Kidney epithelial cell (primary cell): ENCODE data around the gene LITAFD. TPM values are rescaled to one million over a fixed set of nuclear protein-coding genes. Genes with fewer than 3 reads are reported as not detected.

Source experiments
- DNase-seq: peaks from one replicate; pipeline ENCODE4 v3.0.0-alpha.2; 2010; ENCODE audit warnings: low read depth
- H3K27me3 ChIP-seq: 2 replicates; pipeline ENCODE4 v1.6.0; 2011; ENCODE audit warnings: low read length; ENCODE audit not compliant: control insufficient read depth, insufficient read depth
- H3K36me3 ChIP-seq: 2 replicates; pipeline ENCODE4 v1.5.1; 2011; ENCODE audit warnings: low read length; ENCODE audit not compliant: control insufficient read depth, insufficient read depth
- H3K4me3 ChIP-seq: 2 replicates; pipeline ENCODE4 v1.5.1; 2011; ENCODE audit warnings: low read depth, mild to moderate bottlenecking, control low read depth, low read length
- total RNA-seq: library from RNA; depleted of rRNA; stranded (reverse); fragments of >200 nt; gene quantifications from 2 replicates; pipeline ENCODE4 v1.2.3, GENCODE V29; 2015
- TF ChIP-seq, protein P1 (sequence below): IDR thresholded peaks from 2 replicates; pipeline ENCODE4 v1.5.1; 2011; ENCODE audit warnings: mild to moderate bottlenecking, moderate library complexity, low read length, control low read depth, inconsistent platforms; ENCODE audit not compliant: insufficient read depth, poor library complexity, severe bottlenecking

Gene LITAFD
- total RNA-seq, 1 donor from 2014 or later: not detected

DNA sequence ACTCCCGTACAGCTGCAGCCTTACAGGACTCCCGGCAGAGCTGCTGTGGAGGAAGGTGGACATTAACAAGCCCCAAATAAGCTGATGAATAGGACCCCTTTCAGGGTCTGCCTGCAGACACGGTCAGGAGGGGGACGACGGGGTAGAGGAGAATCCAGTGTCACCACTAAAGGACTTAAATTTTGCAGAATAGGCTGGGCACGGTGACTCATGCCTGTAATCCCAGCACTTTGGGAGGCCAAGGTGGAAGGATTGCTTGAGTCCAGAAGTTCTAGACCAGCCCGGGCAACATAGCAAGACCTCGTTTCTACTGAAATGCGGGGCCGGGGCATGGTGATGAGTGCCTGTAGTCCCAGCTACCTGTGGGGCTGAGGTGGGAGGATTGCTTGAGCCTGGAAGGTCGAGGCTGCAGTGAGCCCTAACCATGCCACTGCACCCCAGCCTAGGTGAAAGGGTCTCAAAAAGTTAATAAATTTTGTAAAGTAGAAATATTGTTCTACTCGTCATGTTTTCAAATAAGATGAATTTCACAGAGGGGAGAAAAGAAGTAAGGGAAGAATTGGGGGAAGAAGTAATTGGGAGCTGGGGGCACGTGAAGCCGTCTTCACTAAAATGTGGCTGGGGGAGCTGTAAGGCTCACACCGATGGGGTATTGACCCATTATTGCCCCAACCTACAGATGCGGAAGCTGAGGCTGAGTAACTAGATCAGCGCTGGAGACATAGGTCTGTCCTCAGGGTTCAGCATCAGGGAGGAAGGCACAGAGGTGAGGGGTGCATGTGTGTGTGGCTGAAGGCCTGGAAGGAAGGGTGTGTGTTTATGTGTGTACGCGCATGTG, 4.7 kb downstream of the LITAFD start:
- Histone ChIP-seq H3K36me3 (peaks cover 6% of the 10 kb centered on the region), H3K27me3 (no peaks in the 10 kb centered on the region), H3K4me3 (no peak overlapping the region)
- DNase-seq: no peak
- TF ChIP-seq, protein P1, sequence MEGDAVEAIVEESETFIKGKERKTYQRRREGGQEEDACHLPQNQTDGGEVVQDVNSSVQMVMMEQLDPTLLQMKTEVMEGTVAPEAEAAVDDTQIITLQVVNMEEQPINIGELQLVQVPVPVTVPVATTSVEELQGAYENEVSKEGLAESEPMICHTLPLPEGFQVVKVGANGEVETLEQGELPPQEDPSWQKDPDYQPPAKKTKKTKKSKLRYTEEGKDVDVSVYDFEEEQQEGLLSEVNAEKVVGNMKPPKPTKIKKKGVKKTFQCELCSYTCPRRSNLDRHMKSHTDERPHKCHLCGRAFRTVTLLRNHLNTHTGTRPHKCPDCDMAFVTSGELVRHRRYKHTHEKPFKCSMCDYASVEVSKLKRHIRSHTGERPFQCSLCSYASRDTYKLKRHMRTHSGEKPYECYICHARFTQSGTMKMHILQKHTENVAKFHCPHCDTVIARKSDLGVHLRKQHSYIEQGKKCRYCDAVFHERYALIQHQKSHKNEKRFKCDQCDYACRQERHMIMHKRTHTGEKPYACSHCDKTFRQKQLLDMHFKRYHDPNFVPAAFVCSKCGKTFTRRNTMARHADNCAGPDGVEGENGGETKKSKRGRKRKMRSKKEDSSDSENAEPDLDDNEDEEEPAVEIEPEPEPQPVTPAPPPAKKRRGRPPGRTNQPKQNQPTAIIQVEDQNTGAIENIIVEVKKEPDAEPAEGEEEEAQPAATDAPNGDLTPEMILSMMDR: no peak

GRCh38 chr16:8887431-8887765, 5.2 kb downstream of the LITAFD start:
- H3K36me3 ChIP-seq: peaks cover 6% of the 10 kb centered on the region
- no peak for DNase-seq
- H3K4me3 ChIP-seq: no peak overlapping the region
- H3K27me3 ChIP-seq: no peaks in the 10 kb centered on the region
- TF ChIP-seq, protein P1: no peak

DNA sequence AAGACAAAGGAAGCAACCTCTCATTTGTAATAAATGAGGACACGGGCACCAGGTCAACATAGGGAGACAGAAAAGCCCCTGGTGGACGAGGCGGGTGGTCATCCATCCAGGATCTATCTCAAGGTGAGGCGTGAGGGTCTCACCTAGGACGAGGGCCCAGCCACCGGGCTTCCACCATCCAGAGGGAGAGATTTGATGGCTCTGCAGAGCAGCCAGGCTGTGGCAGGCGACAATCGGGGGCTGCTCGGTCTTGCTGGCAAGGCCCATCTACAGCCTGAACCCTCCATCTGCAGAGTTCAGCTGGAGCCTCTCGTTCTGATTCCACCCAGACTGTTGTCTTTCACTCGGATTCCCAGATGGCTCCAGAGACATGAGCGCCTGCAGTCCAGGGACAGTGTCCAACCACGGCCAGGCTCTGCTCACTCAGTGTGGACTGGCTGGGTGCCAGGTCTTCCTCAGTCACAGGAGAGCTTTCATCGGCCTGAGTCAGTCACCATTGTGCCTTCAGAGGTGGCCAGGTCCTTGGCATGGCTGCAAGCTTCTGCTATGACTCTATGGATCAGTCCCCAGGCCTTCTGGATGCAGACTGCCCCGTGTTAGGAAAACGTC, 5.9 kb downstream of the LITAFD start:
- no peak for DNase-seq
- Histone ChIP-seq H3K4me3 (no peak overlapping the region), H3K36me3 (peaks cover 6% of the 10 kb centered on the region), H3K27me3 (no peaks in the 10 kb centered on the region)
- TF ChIP-seq, protein P1: no peak

DNA sequence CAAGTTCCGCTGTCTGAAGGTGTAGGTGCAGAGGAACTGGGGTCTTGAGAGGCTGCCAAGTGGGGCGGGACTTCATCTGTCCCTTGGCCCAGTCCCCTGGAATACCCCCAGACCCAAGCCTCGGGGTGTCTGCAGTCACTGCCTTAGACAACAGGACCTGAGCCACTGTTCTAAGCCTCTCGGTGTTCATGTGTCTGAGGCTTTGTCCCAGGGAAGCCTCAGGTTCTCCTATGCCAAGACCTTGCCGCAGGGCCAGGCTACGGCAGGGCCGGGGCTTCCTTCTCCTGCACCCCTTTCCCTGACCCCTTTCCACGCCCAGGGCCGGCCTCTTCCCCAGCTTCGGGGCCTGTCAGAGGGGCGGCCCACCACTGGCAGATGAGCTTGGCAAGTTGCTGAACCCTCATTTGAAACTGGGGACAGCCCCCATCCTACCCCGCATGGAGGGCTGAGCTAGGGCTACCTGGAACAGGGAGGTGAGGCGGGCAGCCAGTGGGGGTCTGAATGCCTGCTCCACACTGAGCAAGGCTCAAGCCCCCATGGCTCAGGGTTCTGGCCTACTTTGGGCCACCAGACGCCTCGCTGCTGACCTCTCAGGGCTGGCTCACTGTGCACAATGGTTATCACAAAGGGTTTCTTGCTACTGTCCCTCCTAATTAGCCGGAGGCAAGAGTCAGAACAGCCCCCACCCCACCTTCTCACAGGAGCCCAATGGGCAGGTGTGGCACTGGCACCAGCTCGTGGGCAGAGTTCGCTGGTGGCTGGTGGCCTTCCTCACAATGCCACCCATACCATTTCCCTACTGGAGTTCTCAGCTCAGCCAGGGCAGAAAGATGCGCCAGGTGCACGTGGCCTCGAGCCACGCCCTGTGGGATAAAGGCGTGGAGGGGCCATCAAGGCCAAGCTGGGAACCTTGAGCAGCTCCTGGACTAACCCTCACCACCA, 7.1 kb downstream of the LITAFD start:
- TF ChIP-seq, protein P1: no peak
- H3K27me3 ChIP-seq: no peaks in the 10 kb centered on the region
- no peak for DNase-seq
- no peak overlapping the region for H3K4me3 ChIP-seq
- peaks cover 6% of the 10 kb centered on the region for H3K36me3 ChIP-seq

DNA sequence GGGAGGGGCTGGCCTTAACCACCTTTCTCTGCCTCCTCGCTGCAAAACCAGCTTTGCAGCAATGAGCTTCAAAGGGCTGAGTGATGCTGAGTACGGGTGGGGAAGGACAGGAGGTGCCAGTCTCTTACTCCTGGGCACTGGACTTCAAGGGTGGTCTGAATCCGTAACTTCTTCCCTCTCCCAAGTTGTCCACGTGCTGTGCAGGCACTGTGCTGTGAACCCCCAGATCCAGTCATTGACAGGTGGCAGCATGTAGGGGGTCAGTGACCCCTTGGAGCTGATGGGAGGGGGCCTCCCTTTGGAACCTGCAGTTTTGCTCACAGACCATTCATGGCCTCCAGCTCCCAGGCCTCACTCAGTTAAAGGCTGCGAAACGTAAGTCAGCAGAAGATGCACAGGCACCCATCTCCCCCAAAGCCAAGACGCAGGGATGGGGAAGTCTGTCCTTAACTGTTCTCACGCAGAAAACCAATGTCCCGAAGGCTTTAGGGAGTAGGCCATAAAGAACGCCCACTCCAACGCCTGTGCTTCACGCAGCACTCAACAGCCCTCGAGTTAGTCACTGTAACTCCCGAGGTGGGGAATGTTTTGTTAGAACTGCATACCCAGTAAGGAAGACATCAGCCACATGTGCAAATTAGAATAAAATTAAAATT, 7.9 kb downstream of the LITAFD start:
- Histone ChIP-seq H3K36me3 (peaks cover 6% of the 10 kb centered on the region), H3K4me3 (no peak overlapping the region)
- no peak for DNase-seq

More for the DNA sequence above, 7.9 kb downstream of the LITAFD start:
- TF ChIP-seq, protein P1: no peak
- no peaks in the 10 kb centered on the region for H3K27me3 ChIP-seq
